OCI-LY3 (cell line): ENCODE data around the gene PEX7.

Experiments used
- H2AFZ ChIP-seq: fragments of 200-600, 300-600 bp; shearing (Covaris generic); 2 replicates; pipeline ENCODE4 v1.6.0; 2014; ENCODE audit warnings: antibody characterized with exemption, low read depth, low read length
- H3K27ac ChIP-seq: fragments of 200-600, 300-600 bp; sonication (generic); 2 replicates; pipeline ENCODE4 v1.5.1; 2014; ENCODE audit warnings: mild to moderate bottlenecking, low read length, moderate library complexity, mixed read lengths
- H3K27me3 ChIP-seq: fragments of 200-600, 300-600 bp; sonication (generic); 2 replicates; pipeline ENCODE4 v1.6.1; 2014; ENCODE audit warnings: low read depth, low read length, mixed read lengths
- H3K36me3 ChIP-seq: fragments of 200-600, 300-600 bp; sonication (generic); replicated peaks from 2 replicates; pipeline ENCODE3; 2014; ENCODE audit warnings: low read depth, low read length, mixed read lengths
- H3K4me1 ChIP-seq: fragments of 300-600, 200-600 bp; sonication (generic); 2 replicates; pipeline ENCODE4 v1.6.1; 2014; ENCODE audit warnings: low read length, mixed read lengths
- H3K4me2 ChIP-seq: fragments of 200-600, 300-600 bp; sonication (generic); 2 replicates; pipeline ENCODE4 v1.6.1; 2014; ENCODE audit warnings: low read length, mixed read lengths
- H3K4me3 ChIP-seq: fragments of 300-600, 200-600 bp; sonication (generic); 2 replicates; pipeline ENCODE4 v1.5.1; 2014; ENCODE audit warnings: antibody characterized with exemption, mild to moderate bottlenecking, low read length, moderate library complexity
- H3K79me2 ChIP-seq: fragments of 300-600, 200-600 bp; shearing (Covaris generic); 2 replicates; pipeline ENCODE4 v1.6.1; 2014; ENCODE audit warnings: mild to moderate bottlenecking, low read length, mixed read lengths
- H3K9ac ChIP-seq: fragments of 300-600, 200-600 bp; shearing (Covaris generic); 2 replicates; pipeline ENCODE4 v1.6.0; 2014; ENCODE audit warnings: mild to moderate bottlenecking, low read length, moderate library complexity
- H3K9me3 ChIP-seq: fragments of 200-600, 300-600 bp; shearing (Covaris generic); 2 replicates; pipeline ENCODE4 v1.6.1; 2014; ENCODE audit warnings: low read length, mixed read lengths; ENCODE audit not compliant: insufficient read depth
- H4K20me1 ChIP-seq: fragments of 200-600, 300-600 bp; sonication (generic); 2 replicates; pipeline ENCODE4 v1.6.1; 2016; ENCODE audit warnings: low read length, mixed read lengths; ENCODE audit not compliant: insufficient read depth
- EZH2phosphoT487 ChIP-seq: fragments of 200-600 bp; shearing (Covaris generic); IDR thresholded peaks from 2 replicates; pipeline ENCODE4 v1.6.1; 2018; ENCODE audit warnings: antibody characterized with exemption, mixed run types, low read depth
- TF ChIP-seq, protein P1 (sequence below): fragments of 200-600, 300-600 bp; sonication (generic); IDR thresholded peaks from 2 replicates; pipeline ENCODE4 v1.5.1; 2014; ENCODE audit warnings: antibody characterized with exemption, low read length, low read depth

The PEX7 gene

DNA sequence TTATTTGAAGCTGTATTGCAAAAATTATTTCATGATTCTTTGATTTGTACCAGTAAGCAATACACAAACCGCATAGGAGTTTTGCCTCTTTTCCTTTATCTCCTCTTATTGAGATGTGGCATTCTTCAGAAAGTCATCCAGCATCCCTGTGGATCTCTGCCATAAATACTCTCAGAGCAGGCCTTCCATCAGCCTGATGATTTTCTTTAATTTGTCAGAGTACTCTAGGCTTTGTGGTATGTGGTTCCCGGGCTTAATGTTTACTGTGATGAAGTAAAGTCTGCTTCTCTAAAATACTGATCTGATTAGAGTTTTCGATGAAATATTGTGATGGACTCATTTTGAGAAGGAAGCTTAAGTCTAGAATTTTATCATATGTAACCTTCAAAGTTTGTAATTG is 68.6 kb downstream of the PEX7 start:
- TF ChIP-seq EZH2phosphoT487 = no peak
- TF ChIP-seq, protein P1, sequence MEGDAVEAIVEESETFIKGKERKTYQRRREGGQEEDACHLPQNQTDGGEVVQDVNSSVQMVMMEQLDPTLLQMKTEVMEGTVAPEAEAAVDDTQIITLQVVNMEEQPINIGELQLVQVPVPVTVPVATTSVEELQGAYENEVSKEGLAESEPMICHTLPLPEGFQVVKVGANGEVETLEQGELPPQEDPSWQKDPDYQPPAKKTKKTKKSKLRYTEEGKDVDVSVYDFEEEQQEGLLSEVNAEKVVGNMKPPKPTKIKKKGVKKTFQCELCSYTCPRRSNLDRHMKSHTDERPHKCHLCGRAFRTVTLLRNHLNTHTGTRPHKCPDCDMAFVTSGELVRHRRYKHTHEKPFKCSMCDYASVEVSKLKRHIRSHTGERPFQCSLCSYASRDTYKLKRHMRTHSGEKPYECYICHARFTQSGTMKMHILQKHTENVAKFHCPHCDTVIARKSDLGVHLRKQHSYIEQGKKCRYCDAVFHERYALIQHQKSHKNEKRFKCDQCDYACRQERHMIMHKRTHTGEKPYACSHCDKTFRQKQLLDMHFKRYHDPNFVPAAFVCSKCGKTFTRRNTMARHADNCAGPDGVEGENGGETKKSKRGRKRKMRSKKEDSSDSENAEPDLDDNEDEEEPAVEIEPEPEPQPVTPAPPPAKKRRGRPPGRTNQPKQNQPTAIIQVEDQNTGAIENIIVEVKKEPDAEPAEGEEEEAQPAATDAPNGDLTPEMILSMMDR = no peak
- Histone ChIP-seq H3K9ac (no peak overlapping the region), H3K27me3 (no peaks in the 10 kb centered on the region), H3K9me3 (no peaks in the 10 kb centered on the region), H3K4me1 (peaks cover 6% of the 10 kb centered on the region), H4K20me1 (no peaks in the 10 kb centered on the region), H3K4me3 (no peak overlapping the region), H3K4me2 (no peak overlapping the region), H2AFZ (no peak overlapping the region), H3K27ac (no peak overlapping the region), H3K36me3 (no peaks in the 10 kb centered on the region), H3K79me2 (no peaks in the 10 kb centered on the region)

DNA sequence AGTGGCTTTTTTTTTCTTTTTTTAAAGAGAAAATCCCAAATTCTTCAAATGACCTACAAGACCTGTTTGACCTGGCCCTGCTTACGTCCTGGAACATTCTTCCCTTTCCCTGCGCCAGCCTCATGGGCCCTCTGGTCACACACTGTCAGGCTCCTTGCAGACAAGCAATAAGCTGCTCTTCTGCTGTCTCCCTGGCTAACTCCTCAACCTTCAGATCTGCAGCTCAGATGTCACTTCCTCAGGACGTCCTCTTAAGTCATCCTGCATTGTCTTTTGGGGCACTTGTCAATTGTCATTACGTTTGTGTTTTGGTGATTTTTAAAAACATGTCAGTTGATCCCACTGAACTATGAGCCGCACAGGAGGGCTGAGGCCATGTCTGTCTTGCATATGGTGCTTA is 70.8 kb downstream of the PEX7 start:
- Histone ChIP-seq H3K27me3 (no peaks in the 10 kb centered on the region), H2AFZ (no peak overlapping the region), H3K9me3 (no peaks in the 10 kb centered on the region), H4K20me1 (no peaks in the 10 kb centered on the region), H3K9ac (no peak overlapping the region), H3K4me2 (no peak overlapping the region), H3K36me3 (no peaks in the 10 kb centered on the region), H3K4me1 (no peaks in the 10 kb centered on the region), H3K4me3 (no peak overlapping the region), H3K79me2 (no peaks in the 10 kb centered on the region), H3K27ac (no peak overlapping the region)
- TF ChIP-seq EZH2phosphoT487 = no peak
- TF ChIP-seq, protein P1 = no peak

DNA sequence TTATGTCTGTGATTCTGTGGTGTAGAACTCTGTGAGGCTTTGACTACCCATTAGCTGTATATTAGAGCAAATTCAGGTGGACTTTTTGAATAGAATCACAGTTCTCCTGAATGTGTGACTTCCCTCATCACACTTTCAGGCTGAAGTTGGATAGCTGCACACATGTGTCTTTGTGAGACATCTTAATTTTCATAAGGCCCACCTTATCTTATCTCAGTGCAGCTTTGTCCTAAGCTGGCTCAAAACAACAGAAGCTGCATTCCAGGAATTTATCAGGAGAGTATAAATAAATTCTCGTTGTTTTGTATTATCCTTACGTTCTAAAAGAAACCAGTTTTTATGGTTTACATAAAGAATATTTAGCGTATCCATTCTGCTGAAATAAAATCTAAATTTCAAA is 73.5 kb downstream of the PEX7 start:
- Histone ChIP-seq H3K9me3 (no peaks in the 10 kb centered on the region), H3K27me3 (no peaks in the 10 kb centered on the region), H3K27ac (no peak overlapping the region), H3K4me2 (no peak overlapping the region), H2AFZ (no peak overlapping the region), H3K79me2 (no peaks in the 10 kb centered on the region), H3K4me1 (no peaks in the 10 kb centered on the region), H3K36me3 (no peaks in the 10 kb centered on the region), H3K9ac (no peak overlapping the region), H4K20me1 (no peaks in the 10 kb centered on the region), H3K4me3 (no peak overlapping the region)
- TF ChIP-seq, protein P1 = no peak
- TF ChIP-seq EZH2phosphoT487 = no peak

DNA sequence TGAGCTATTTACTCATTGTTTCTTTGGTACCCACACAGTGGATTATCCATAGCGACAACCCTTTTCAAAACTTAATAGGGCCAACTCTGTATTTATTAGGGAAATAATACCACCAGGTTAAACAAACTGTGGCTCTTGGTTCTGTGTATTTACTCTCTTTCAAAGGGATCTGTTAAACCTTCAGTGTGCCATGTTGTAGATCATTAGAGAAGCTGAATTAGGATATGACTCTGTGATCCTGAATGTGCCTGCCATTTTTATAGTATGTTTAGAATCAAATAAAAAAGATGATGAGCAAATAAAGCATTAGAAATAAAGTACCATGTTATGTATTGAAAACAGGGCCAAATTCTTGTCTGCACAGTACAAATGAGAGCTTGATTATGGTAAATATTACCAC is 74.7 kb downstream of the PEX7 start:
- no peaks in the 10 kb centered on the region for H3K79me2 ChIP-seq
- H3K27me3 ChIP-seq = no peaks in the 10 kb centered on the region
- H3K4me2 ChIP-seq = no peak overlapping the region
- H3K27ac ChIP-seq = no peak overlapping the region
- H3K4me1 ChIP-seq = no peaks in the 10 kb centered on the region
- H3K4me3 ChIP-seq = no peak overlapping the region
- no peak overlapping the region for H2AFZ ChIP-seq
- TF ChIP-seq EZH2phosphoT487 = no peak
- TF ChIP-seq, protein P1 = no peak
- H4K20me1 ChIP-seq = no peaks in the 10 kb centered on the region
- no peak overlapping the region for H3K9ac ChIP-seq
- H3K36me3 ChIP-seq = no peaks in the 10 kb centered on the region
- H3K9me3 ChIP-seq = no peaks in the 10 kb centered on the region
